Mononuclear cell (primary cell): ENCODE measurements around the gene FBXO38. TPM values are rescaled to one million over a fixed set of nuclear protein-coding genes. Genes with fewer than 3 reads are reported as not detected.

Experiments
- H3K27me3 ChIP-seq: 2 replicates; pipeline ENCODE4 v1.6.0; 2011; ENCODE audit warnings: low read length, control low read depth; ENCODE audit not compliant: insufficient read depth
- H3K4me1 ChIP-seq: 2 replicates; pipeline ENCODE4 v1.5.1; 2011; ENCODE audit warnings: mild to moderate bottlenecking, low read length, control low read depth; ENCODE audit not compliant: insufficient read depth
- H3K4me3 ChIP-seq: 2 replicates; pipeline ENCODE4 v1.5.1; 2011; ENCODE audit warnings: mild to moderate bottlenecking, low read length, moderate library complexity
- H3K9me3 ChIP-seq: 2 replicates; pipeline ENCODE4 v1.5.1; 2011; ENCODE audit warnings: low read depth, mild to moderate bottlenecking, control low read depth, low read length
- total RNA-seq: library from RNA; depleted of rRNA; stranded (reverse); fragments of >200 nt; gene quantifications from one replicate; pipeline ENCODE4 v1.2.3, GENCODE V29; 2012

The FBXO38 gene
- total RNA-seq, 1 donor: 76.3 TPM

DNA sequence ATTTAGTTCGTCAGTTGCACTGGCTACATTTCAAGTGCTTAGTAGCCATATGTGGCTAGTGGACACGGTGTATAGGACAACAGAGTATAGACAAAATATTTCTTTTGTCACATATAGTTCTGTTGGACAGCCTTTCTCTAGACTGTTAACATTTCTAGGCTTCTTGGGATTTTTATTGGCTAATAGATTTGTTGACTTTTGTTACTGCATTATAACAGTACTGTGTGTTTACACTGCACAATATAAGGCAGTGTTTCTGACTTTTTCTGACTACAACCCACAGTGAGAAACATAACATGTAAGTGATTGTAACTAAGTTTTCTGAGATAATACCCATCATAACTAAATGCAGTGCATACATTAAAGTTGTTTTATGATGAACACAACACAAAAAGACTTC, 11.3 kb downstream of the FBXO38 start:
- Histone ChIP-seq H3K27me3 (no peaks in the 10 kb centered on the region), H3K4me1 (peaks cover 7% of the 10 kb centered on the region), H3K9me3 (no peaks in the 10 kb centered on the region), H3K4me3 (no peak overlapping the region)

DNA sequence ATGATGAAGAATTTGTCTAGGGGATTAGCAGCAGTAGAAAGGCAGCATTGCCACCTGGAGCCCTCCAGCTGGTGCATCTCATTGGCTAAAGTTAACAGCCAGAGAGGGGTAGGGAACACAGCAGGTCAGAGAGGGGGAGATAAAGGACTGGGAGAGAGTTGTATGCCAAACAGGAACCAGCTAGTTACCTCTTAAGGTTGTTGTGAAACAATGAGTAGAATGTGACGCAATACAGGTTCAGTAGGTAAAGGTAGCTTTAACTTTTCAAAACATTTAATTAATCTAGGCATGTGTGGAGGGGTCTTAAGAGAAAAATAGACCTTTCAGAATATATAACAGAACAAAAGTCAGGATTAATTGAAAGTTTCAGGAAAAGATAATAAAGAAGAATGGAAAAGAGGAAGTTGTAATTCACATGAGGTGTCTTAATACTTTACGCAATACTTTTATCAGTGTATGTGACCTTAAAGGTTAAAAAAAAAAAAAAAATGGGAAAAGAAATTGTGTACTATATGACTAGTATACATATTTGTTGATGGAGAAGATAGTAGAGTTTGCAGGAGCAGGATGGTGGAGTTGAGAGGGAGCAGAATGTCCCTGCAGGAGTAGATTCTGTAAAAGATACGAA, 14.3 kb downstream of the FBXO38 start:
- Histone ChIP-seq H3K27me3 (no peaks in the 10 kb centered on the region), H3K4me3 (no peak overlapping the region), H3K9me3 (no peaks in the 10 kb centered on the region), H3K4me1 (peaks cover 25% of the 10 kb centered on the region)

DNA sequence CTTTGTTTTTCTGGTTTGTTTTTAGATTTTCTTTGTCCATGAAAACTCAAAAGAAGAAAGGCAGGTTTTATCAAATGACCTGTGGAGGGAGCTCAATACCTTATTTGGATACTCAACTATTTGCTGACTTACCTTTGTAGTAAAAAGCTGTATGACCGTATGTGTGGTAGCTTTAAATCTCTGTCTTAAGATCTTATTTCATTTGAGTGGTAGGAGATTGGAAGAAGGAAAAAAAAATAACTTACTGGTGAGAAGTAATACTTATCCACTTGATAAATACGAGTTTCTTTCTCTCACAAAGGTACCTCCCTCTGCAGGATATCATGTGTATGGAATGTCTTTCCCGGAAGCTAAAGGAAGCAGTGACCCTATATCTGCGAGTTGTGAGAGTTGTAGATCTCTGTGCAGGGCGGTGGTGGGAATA, 15.0 kb downstream of the FBXO38 start:
- Histone ChIP-seq H3K27me3 (no peaks in the 10 kb centered on the region), H3K4me3 (no peak overlapping the region), H3K9me3 (no peaks in the 10 kb centered on the region)

DNA sequence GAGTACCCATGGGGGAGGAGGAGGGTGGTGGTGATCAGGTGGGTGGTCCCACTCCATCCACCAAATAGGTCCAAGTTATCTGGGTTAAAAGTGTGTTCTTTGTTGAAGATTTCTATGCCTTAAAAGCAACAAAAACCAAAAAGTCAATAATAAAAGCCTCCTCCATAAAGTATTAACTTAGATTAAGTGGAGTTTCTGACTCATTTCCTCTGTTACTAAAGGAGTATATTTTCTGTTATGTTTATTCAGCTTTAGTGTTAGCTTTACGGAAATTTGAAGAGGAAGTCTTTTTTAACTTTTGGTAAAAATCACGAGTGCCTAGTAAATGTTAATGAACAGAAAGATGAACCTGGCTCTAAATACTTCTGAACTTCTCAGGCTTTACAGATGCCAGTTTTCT, 17.8 kb downstream of the FBXO38 start:
- H3K4me3 ChIP-seq: no peak overlapping the region
- no peaks in the 10 kb centered on the region for H3K27me3 ChIP-seq
- H3K4me1 ChIP-seq: peaks cover 32% of the 10 kb centered on the region
- H3K9me3 ChIP-seq: no peaks in the 10 kb centered on the region

More for the DNA sequence above, 15.0 kb downstream of the FBXO38 start:
- H3K4me1 ChIP-seq: peaks cover 27% of the 10 kb centered on the region

DNA sequence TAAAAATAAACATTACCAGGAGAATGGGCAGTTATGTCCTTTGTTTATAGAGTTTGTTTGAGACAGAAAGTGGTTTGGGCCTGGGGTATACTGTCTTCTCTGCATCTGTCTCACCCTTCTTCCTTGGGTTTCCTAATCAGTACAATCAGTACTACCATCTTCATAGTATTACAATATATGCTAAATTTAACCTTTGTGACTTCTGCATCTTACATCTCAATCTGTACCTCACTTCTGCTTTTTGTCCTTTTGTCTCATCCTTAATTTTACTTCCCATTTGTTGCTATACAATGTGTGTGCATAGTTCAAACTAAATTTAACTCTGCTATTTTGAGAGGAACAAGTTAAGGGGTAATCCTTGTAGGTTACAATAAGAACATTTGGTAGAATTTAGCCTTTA, 19.6 kb downstream of the FBXO38 start:
- no peaks in the 10 kb centered on the region for H3K27me3 ChIP-seq
- H3K9me3 ChIP-seq: no peaks in the 10 kb centered on the region
- peaks cover 28% of the 10 kb centered on the region for H3K4me1 ChIP-seq
- H3K4me3 ChIP-seq: no peak overlapping the region

DNA sequence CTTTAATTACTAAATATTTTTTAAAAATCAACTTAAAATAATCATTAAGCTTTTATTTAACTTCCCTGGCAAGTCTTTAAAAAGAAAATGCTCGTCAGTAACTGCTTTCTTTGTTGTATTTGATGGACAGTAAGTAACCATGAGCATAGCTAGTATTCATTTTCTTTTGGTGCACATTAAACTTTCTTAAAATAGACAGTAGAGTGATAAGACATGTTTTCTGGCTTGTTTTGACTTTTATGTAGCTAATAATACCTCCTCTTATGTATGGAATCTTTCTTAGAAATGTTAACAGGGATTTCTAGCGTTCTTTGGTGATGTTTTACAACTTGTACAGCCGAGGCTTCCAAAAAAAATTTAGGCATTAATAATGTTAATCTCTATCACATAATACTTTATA, 22.6 kb downstream of the FBXO38 start:
- Histone ChIP-seq H3K4me1 (peaks cover 20% of the 10 kb centered on the region), H3K4me3 (no peak overlapping the region), H3K9me3 (no peaks in the 10 kb centered on the region), H3K27me3 (no peaks in the 10 kb centered on the region)

DNA sequence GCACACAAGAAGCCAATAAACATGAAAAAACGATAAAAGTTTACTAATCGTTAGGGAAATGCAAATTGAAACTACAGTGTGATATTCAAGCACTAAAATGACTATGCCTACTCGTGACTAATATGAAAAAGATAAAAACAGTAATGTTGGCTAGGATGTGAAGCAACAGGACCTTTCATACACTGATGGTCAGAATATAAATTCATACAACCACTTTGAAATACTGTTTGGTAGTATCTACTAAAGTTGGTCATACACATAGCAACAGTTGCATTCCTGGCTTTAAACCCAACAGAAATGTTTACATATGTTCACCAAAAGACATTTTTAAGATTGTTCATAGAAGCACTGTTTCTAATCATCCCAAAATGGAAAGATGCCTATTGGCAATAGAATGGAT, 24.3 kb downstream of the FBXO38 start:
- Histone ChIP-seq H3K4me1 (peaks cover 7% of the 10 kb centered on the region), H3K9me3 (no peaks in the 10 kb centered on the region), H3K4me3 (no peak overlapping the region), H3K27me3 (no peaks in the 10 kb centered on the region)

DNA sequence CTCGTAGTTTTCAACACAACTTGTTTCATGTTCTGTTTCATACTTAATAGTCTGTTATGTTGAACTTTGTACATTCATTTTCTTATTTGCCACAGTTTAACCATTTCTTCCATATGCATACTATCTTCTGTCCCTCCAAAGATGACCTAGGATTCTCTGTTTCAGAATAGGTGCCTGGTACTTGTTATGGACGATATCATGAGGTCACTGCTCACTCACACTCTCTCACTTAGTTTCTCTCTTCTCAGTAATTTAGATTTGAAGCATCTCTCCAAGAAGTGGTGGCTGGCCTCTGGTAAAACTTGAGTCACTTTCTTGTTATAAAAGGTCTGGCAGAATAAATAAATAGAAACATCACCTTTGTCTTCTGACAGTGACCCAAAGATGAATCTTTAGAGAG, 28.4 kb downstream of the FBXO38 start:
- Histone ChIP-seq H3K9me3 (no peaks in the 10 kb centered on the region), H3K4me1 (no peaks in the 10 kb centered on the region), H3K27me3 (no peaks in the 10 kb centered on the region), H3K4me3 (no peak overlapping the region)

DNA sequence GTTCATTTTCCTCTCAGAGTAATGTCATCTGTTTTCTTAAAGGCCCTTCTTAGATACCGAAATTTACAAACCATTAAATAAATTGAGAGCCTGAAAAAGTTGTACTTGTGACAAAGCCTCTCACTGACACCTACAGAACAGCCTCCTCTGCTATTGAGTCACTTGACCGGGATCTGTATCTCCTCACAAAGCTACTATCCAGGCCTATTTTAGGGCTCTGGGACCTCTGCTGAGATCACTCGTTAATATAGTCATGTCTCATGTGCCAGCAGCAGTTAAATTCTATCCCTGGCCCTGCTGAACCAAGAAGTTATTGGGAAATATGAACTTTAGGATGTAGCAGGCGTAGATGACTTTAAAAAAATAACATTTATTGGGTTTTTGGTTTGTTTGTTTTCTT, 31.1 kb downstream of the FBXO38 start:
- H3K9me3 ChIP-seq: no peaks in the 10 kb centered on the region

DNA sequence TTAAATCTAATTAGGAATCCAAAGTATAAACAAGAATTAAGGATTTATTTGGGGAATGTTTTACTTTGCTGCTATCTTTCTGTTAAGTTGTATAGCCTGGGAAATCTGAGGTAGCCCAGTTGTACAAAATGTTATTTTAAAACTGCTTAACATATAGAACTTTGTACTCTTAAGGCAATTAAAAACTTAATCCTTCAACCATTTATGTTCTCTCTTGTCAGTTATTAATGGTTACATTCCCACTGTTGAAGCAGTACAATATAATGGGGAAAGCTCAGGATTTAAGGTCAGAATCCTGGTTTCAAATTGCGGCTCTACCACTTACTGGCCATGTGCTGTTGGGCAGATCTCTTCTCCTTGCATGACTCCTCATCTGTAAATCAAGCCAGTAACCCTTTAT, 32.7 kb downstream of the FBXO38 start:
- no peak overlapping the region for H3K4me3 ChIP-seq
- H3K9me3 ChIP-seq: no peaks in the 10 kb centered on the region
- no peaks in the 10 kb centered on the region for H3K27me3 ChIP-seq
- no peaks in the 10 kb centered on the region for H3K4me1 ChIP-seq

More for the DNA sequence above, 31.1 kb downstream of the FBXO38 start:
- Histone ChIP-seq H3K4me1 (no peaks in the 10 kb centered on the region), H3K4me3 (no peak overlapping the region), H3K27me3 (no peaks in the 10 kb centered on the region)

DNA sequence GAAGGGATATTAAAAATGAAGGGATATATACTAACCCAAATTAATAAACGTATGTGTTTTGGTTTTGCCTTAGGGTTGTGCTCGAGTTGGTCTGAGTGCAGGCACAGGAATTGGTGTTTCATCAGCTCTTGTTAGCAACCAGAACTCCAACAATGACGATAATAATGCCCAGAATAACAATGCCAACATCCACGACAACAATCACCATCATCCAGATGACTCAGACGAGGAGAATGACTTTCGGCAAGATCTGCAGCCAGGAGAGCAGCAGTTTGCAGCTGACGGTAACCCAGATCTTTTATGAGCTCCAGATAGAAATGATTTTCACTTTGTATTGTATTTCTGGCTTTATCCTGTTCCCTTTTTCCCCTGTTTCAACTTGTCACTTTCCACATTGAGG, 33.2 kb downstream of the FBXO38 start:
- Histone ChIP-seq H3K27me3 (no peaks in the 10 kb centered on the region), H3K4me3 (no peak overlapping the region)

DNA sequence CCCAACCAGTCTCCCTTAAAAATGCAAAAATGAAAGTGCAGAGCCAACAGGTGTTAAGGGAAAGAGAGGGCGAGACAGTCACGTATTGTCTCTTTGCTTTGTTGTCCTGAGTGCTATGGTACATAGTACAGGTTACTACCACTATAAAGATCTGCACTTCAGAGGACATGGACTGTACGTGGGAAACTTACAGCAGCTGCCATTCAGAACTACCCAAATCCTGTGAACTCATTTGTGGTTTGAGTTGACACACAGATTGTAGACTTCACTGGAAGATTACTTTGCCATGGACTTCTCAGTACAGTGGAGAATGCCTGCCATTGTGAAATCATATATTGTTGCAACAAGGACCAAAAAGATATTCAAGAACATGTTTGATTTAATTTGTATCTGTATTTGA, 34.8 kb downstream of the FBXO38 start:
- Histone ChIP-seq H3K9me3 (no peaks in the 10 kb centered on the region), H3K4me3 (no peak overlapping the region), H3K27me3 (no peaks in the 10 kb centered on the region), H3K4me1 (no peaks in the 10 kb centered on the region)

More for the DNA sequence above, 33.2 kb downstream of the FBXO38 start:
- Histone ChIP-seq H3K9me3 (no peaks in the 10 kb centered on the region), H3K4me1 (no peaks in the 10 kb centered on the region)

DNA sequence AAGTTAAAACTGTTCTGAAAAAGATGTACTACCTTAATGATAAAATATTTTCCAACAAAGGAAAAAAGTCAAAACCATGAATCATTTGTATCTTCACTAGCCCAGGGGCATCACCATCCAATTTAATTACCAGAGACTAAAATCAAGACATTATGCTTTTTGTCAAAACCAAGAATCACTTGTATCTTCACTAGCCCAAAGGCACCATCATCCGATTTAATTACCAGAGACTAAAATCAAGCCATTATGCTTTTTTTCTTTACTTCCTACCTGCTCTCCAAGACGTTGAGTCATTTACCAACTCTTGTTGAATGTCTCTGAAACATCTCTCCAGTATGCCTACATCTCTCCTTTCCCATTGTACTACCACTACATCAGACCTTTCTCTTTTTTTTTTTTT, 37.9 kb downstream of the FBXO38 start:
- Histone ChIP-seq H3K9me3 (no peaks in the 10 kb centered on the region), H3K27me3 (no peaks in the 10 kb centered on the region), H3K4me1 (no peaks in the 10 kb centered on the region), H3K4me3 (no peak overlapping the region)

DNA sequence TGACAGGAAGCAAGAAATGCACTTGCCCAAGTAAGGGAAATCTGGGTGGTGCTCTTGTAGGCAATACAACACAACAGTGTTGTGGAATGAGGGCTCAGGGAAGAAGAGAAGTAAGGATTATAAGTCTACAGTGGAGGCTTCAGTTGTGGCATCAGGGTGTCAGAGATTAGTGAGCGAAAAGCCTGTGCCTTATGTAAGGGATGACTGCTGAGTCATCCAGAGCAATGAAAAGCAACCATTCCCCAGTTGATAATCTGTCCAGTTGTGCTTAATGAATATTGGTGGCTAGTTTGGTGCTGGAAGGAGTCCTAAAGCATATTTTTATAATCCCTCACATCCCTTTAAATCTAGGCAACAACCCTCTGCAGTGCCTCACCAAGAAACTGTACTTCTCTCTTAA, 42.0 kb downstream of the FBXO38 start:
- Histone ChIP-seq H3K27me3 (no peaks in the 10 kb centered on the region), H3K4me1 (no peaks in the 10 kb centered on the region), H3K4me3 (no peak overlapping the region), H3K9me3 (no peaks in the 10 kb centered on the region)

DNA sequence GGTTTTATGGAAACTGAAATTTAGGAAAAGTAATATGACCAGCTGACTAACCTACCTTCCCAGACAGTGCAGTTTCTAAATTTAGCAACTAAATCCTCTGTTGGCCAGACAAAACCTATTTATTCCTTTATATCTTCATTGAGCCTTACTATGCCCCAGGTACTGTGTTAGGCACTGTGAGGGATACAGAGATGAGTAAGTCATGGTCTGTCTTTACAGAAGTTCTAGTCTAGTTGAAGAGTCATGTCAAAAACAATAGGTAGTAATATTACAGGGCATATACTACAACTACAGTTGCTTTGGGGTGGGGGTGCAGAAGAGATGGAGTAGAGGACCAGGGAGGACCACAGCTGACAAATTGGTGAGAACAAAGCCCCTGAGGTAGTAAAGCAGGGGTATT, 42.8 kb downstream of the FBXO38 start:
- Histone ChIP-seq H3K4me1 (no peaks in the 10 kb centered on the region), H3K27me3 (no peaks in the 10 kb centered on the region), H3K9me3 (no peaks in the 10 kb centered on the region), H3K4me3 (no peak overlapping the region)

DNA sequence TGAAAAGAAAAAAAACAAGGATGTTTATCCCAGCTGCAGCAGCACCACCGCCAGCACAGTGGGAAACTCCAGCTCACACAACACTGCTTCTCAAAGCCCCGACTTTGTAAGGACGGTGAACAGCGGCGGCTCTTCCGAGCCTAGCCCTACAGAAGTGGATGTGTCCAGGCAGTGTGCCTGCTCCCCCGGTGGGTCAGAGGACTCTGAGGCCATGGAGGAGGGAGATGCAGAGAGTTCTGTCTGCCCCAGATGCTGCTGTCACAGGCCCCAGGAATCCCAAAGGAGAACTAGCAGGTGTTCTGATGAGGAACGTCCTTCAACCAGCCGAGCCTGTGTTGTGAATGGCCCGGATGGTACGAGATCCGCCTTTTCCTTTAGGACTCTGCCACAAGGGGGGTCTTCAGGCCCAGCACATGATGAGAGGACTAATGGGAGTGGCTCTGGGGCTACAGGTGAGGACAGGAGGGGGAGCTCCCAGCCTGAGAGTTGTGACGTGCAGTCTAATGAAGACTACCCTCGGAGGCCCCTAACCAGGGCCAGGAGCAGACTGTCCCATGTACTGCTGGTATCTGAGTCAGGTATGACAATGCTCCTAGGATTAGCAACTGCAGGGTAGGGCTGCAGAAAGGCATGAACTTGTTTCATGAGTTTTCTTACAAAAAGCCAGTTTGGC, 43.7 kb downstream of the FBXO38 start:
- no peaks in the 10 kb centered on the region for H3K9me3 ChIP-seq
- H3K4me3 ChIP-seq: no peak overlapping the region
- H3K4me1 ChIP-seq: no peaks in the 10 kb centered on the region
- H3K27me3 ChIP-seq: no peaks in the 10 kb centered on the region
